Measurements from ENCODE around the gene GCNT2.

The GCNT2 gene

GRCh38 chr6:10569392-10570127, 48.4 kb downstream of the GCNT2 start:
- TF ChIP-seq TAF1 (IDR thresholded peaks at IDR 0.05; ENCODE audit: borderline replicate concordance, insufficient read depth, low read length) = no peak
- no peak for TF ChIP-seq SIN3A (IDR thresholded peaks at IDR 0.05; ENCODE audit: borderline replicate concordance, insufficient read depth, low read length)
- TF ChIP-seq FOXP2 (optimal IDR thresholded peaks at IDR 0.05; ENCODE audit: borderline replicate concordance, extremely low read depth, extremely low read length, insufficient read depth) = no peak
- TF ChIP-seq REST (IDR thresholded peaks at IDR 0.05; ENCODE audit: insufficient read depth in 1 of 2, low read depth in 2 of 2, low read length in 2 of 2) = no peak
- no peak for TF ChIP-seq POLR2AphosphoS5 (IDR thresholded peaks at IDR 0.05; ENCODE audit: low read depth, low read length)

- no peak for TF ChIP-seq SIN3A (IDR thresholded peaks at IDR 0.05; ENCODE audit: borderline replicate concordance, insufficient read depth, low read length)
- TF ChIP-seq TAF1 (IDR thresholded peaks at IDR 0.05; ENCODE audit: borderline replicate concordance, insufficient read depth, low read length) = no peak
- TF ChIP-seq FOXP2 (optimal IDR thresholded peaks at IDR 0.05; ENCODE audit: borderline replicate concordance, extremely low read depth, extremely low read length, insufficient read depth) = no peak
- no peak for TF ChIP-seq POLR2AphosphoS5 (IDR thresholded peaks at IDR 0.05; ENCODE audit: low read depth, low read length)
- no peak for TF ChIP-seq REST (IDR thresholded peaks at IDR 0.05; ENCODE audit: insufficient read depth in 1 of 2, low read depth in 2 of 2, low read length in 2 of 2)
Measured at GRCh38 chr6:10576226-10576625, 55.1 kb downstream of the GCNT2 start.

- TF ChIP-seq POLR2AphosphoS5 (IDR thresholded peaks at IDR 0.05; ENCODE audit: low read depth, low read length) = no peak
- no peak for TF ChIP-seq TAF1 (IDR thresholded peaks at IDR 0.05; ENCODE audit: borderline replicate concordance, insufficient read depth, low read length)
- no peak for TF ChIP-seq FOXP2 (optimal IDR thresholded peaks at IDR 0.05; ENCODE audit: borderline replicate concordance, extremely low read depth, extremely low read length, insufficient read depth)
- TF ChIP-seq REST (IDR thresholded peaks at IDR 0.05; ENCODE audit: insufficient read depth in 1 of 2, low read depth in 2 of 2, low read length in 2 of 2) = no peak
- TF ChIP-seq SIN3A (IDR thresholded peaks at IDR 0.05; ENCODE audit: borderline replicate concordance, insufficient read depth, low read length) = no peak
Measured at GRCh38 chr6:10577112-10577511, 56.0 kb downstream of the GCNT2 start.

- TF ChIP-seq FOXP2 (optimal IDR thresholded peaks at IDR 0.05; ENCODE audit: borderline replicate concordance, extremely low read depth, extremely low read length, insufficient read depth) (no peak), SIN3A (IDR thresholded peaks at IDR 0.05; ENCODE audit: borderline replicate concordance, insufficient read depth, low read length) (no peak), TAF1 (IDR thresholded peaks at IDR 0.05; ENCODE audit: borderline replicate concordance, insufficient read depth, low read length) (no peak), POLR2AphosphoS5 (IDR thresholded peaks at IDR 0.05; ENCODE audit: low read depth, low read length) (no peak), REST (IDR thresholded peaks at IDR 0.05; ENCODE audit: insufficient read depth in 1 of 2, low read depth in 2 of 2, low read length in 2 of 2) (no peak)
Measured at GRCh38 chr6:10578723-10579122, 57.6 kb downstream of the GCNT2 start.
